ENCODE data around the gene CUL3. TPM values are rescaled to one million over a fixed set of nuclear protein-coding genes. Genes with fewer than 3 reads are reported as not detected.
"Not testable (repeated sequence)": the region's sequence is repeated elsewhere in the genome, so short reads cannot be mapped to it uniquely, and the experiment has no call there.

Gene CUL3
- total RNA-seq, 1 experiment from 2014 or later: 140 TPM

DNA sequence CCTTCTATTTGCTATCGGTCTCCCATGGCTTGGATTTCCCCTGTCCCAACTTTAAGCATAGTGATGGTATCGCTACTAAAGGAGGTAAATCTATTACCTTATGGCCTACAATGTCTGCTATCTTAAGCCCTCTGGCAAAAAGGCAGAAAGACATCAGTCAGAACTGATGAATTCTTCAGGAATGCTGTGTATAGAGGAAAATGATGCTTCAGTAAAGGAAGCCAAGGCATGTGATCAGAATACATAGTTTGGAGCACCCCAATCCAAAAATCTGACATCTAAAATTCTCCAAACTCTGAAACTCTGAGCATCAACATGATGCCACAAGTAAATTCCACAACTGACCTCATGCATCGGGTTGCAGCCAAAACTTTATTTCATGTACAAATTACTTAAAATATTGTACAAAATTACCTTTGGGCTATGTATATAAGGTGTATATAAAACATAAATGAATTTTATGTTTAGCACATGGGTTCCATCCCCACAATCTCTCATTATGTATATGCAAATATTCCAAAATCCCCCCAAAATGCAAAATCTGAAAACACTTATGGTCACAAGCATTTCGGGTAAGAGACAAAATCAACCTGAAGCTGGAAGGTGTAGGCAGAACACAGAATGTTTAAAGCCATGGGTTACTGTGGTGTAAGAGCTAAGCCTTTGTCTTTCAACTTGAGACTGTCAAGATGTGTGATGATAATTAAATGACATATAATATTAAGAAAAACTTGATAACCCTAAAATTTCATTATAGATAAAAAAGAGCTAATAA, 66.2 kb downstream of the CUL3 start:
- Histone ChIP-seq H3K9me3 (ENCODE audit: low read depth, low read length, poor library complexity, severe bottlenecking) (no peaks in the 10 kb centered on the region), H3K4me3 (ENCODE audit: low read depth, low read length, poor library complexity, severe bottlenecking) (no peak overlapping the region), H3K27ac (ENCODE audit: low read depth, low read length, poor library complexity, severe bottlenecking) (no peak overlapping the region), H3K4me1 (ENCODE audit: insufficient read depth, low read length, poor library complexity, severe bottlenecking) (peaks cover 12% of the 10 kb centered on the region), H3K36me3 (ENCODE audit: insufficient read depth, low read length, poor library complexity, severe bottlenecking) (peaks cover 2% of the 10 kb centered on the region), H3K27me3 (replicated peaks; ENCODE audit: insufficient read depth, low read depth, low read length, poor library complexity) (no peaks in the 10 kb centered on the region)
- POLR2A ChIA-PET (ENCODE audit: low non-redundant PET): no interaction called here
- intact Hi-C loops (cut with micrococcal nuclease; ENCODE audit: unreplicated experiment): loop anchor here (5.0 kb wide), 1 partner anchor 58 kb away; no protein-coding TSS in a partner anchor
- no peak for DNase-seq (ENCODE audit: low spot score)
- TF ChIP-seq, protein P1, sequence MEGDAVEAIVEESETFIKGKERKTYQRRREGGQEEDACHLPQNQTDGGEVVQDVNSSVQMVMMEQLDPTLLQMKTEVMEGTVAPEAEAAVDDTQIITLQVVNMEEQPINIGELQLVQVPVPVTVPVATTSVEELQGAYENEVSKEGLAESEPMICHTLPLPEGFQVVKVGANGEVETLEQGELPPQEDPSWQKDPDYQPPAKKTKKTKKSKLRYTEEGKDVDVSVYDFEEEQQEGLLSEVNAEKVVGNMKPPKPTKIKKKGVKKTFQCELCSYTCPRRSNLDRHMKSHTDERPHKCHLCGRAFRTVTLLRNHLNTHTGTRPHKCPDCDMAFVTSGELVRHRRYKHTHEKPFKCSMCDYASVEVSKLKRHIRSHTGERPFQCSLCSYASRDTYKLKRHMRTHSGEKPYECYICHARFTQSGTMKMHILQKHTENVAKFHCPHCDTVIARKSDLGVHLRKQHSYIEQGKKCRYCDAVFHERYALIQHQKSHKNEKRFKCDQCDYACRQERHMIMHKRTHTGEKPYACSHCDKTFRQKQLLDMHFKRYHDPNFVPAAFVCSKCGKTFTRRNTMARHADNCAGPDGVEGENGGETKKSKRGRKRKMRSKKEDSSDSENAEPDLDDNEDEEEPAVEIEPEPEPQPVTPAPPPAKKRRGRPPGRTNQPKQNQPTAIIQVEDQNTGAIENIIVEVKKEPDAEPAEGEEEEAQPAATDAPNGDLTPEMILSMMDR (conservative IDR thresholded peaks at IDR 0.05; ENCODE audit: low read depth, low read length): no peak
- TF ChIP-seq EZH2 (IDR thresholded peaks at IDR 0.05; ENCODE audit: borderline replicate concordance, low read depth, low read length, poor library complexity, severe bottlenecking): no peak
- CTCF ChIA-PET: no interaction called here
- no TSS peak for BruUV-seq (replicated peaks)

GRCh38 chr2:224517963-224518362, 67.2 kb downstream of the CUL3 start:
- Histone ChIP-seq H3K4me1 (ENCODE audit: insufficient read depth, low read length, poor library complexity, severe bottlenecking) (peaks cover 12% of the 10 kb centered on the region), H3K9me3 (ENCODE audit: low read depth, low read length, poor library complexity, severe bottlenecking) (no peaks in the 10 kb centered on the region), H3K4me3 (ENCODE audit: low read depth, low read length, poor library complexity, severe bottlenecking) (no peak overlapping the region), H3K27ac (ENCODE audit: low read depth, low read length, poor library complexity, severe bottlenecking) (no peak overlapping the region), H3K27me3 (replicated peaks; ENCODE audit: insufficient read depth, low read depth, low read length, poor library complexity) (no peaks in the 10 kb centered on the region), H3K36me3 (ENCODE audit: insufficient read depth, low read length, poor library complexity, severe bottlenecking) (peaks cover 6% of the 10 kb centered on the region)
- DNase-seq (ENCODE audit: low spot score): no peak
- TF ChIP-seq EZH2 (IDR thresholded peaks at IDR 0.05; ENCODE audit: borderline replicate concordance, low read depth, low read length, poor library complexity, severe bottlenecking): no peak
- TF ChIP-seq, protein P1 (conservative IDR thresholded peaks at IDR 0.05; ENCODE audit: low read depth, low read length): no peak
- intact Hi-C loops (cut with micrococcal nuclease; ENCODE audit: unreplicated experiment): loop anchor here (5.0 kb wide), 1 partner anchor 59 kb away; no protein-coding TSS in a partner anchor
- POLR2A ChIA-PET (ENCODE audit: low non-redundant PET): no interaction called here
- BruUV-seq (replicated peaks): no TSS peak
- CTCF ChIA-PET: no interaction called here

DNA sequence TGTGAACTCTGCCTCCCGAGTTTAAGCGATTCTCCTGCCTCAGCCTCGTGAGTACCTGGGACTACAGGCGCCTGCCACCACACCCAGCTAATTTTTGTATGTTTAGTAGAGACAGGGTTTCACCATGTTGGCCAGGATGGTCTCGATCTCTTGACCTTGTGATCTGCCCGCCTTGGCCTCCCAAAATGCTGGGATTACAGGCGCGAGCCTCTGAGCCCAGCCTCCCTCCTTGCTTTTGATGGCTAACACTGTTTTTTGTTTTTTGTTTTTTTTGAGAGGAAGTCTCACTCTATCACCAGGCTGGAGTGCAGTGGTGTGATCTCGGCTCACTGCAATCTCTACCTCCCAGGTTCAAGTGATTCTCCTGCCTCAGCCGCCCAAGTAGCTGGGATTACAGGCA, 68.8 kb downstream of the CUL3 start:
- POLR2A ChIA-PET (ENCODE audit: low non-redundant PET); H3K36me3 ChIP-seq (ENCODE audit: insufficient read depth, low read length, poor library complexity, severe bottlenecking); DNase-seq (ENCODE audit: low spot score); CTCF ChIA-PET; H3K9me3 ChIP-seq (ENCODE audit: low read depth, low read length, poor library complexity, severe bottlenecking); BruUV-seq (replicated peaks); H3K4me1 ChIP-seq (ENCODE audit: insufficient read depth, low read length, poor library complexity, severe bottlenecking); H3K4me3 ChIP-seq (ENCODE audit: low read depth, low read length, poor library complexity, severe bottlenecking); H3K27ac ChIP-seq (ENCODE audit: low read depth, low read length, poor library complexity, severe bottlenecking); H3K27me3 ChIP-seq (replicated peaks; ENCODE audit: insufficient read depth, low read depth, low read length, poor library complexity): not testable (repeated sequence)
- intact Hi-C loops (cut with micrococcal nuclease; ENCODE audit: unreplicated experiment): loop anchor here (5.0 kb wide), 1 partner anchor 61 kb away; no protein-coding TSS in a partner anchor

GRCh38 chr2:224513991-224514390, 71.2 kb downstream of the CUL3 start:
- ChIA-PET POLR2A (ENCODE audit: low non-redundant PET) (no interaction called here), CTCF (no interaction called here)
- H3K27ac ChIP-seq (ENCODE audit: low read depth, low read length, poor library complexity, severe bottlenecking): no peak overlapping the region
- H3K36me3 ChIP-seq (ENCODE audit: insufficient read depth, low read length, poor library complexity, severe bottlenecking): peaks cover 8% of the 10 kb centered on the region
- no peaks in the 10 kb centered on the region for H3K27me3 ChIP-seq (replicated peaks; ENCODE audit: insufficient read depth, low read depth, low read length, poor library complexity)
- no peak for DNase-seq (ENCODE audit: low spot score)
- no peak for TF ChIP-seq EZH2 (IDR thresholded peaks at IDR 0.05; ENCODE audit: borderline replicate concordance, low read depth, low read length, poor library complexity, severe bottlenecking)
- TF ChIP-seq, protein P1 (conservative IDR thresholded peaks at IDR 0.05; ENCODE audit: low read depth, low read length): no peak
- H3K9me3 ChIP-seq (ENCODE audit: low read depth, low read length, poor library complexity, severe bottlenecking): no peaks in the 10 kb centered on the region
- no peak overlapping the region for H3K4me3 ChIP-seq (ENCODE audit: low read depth, low read length, poor library complexity, severe bottlenecking)
- intact Hi-C loops (cut with micrococcal nuclease; ENCODE audit: unreplicated experiment): no loop called here
- H3K4me1 ChIP-seq (ENCODE audit: insufficient read depth, low read length, poor library complexity, severe bottlenecking): peaks cover 18% of the 10 kb centered on the region
- no TSS peak for BruUV-seq (replicated peaks)

Data from A673 (cell line).